Prostate gland (tissue), 2 donors: ENCODE measurements around the gene SSH2.

Source experiments
- POLR2AphosphoS5 ChIP-seq: sonication (generic); formaldehyde crosslinking; IDR thresholded peaks from one replicate; pipeline ENCODE4 v1.6.1; 2017; ENCODE audit warnings: antibody characterized with exemption
- TF ChIP-seq, protein P1 (sequence below), 4 experiments: fragments of 200-600 bp in 2 of 4; fragments of 450-650 bp in 2 of 4; sonication (generic) in 2 of 4; IDR thresholded peaks; 1 replicate in 3 of 4; 2 replicates in 1 of 4; pipeline ENCODE4 v1.5.1; 2016 to 2019; ENCODE audit warnings: antibody characterized with exemption in 4 of 4, mild to moderate bottlenecking in 2 of 4, moderate library complexity in 2 of 4

- no peak for TF ChIP-seq POLR2AphosphoS5
- TF ChIP-seq, protein P1, sequence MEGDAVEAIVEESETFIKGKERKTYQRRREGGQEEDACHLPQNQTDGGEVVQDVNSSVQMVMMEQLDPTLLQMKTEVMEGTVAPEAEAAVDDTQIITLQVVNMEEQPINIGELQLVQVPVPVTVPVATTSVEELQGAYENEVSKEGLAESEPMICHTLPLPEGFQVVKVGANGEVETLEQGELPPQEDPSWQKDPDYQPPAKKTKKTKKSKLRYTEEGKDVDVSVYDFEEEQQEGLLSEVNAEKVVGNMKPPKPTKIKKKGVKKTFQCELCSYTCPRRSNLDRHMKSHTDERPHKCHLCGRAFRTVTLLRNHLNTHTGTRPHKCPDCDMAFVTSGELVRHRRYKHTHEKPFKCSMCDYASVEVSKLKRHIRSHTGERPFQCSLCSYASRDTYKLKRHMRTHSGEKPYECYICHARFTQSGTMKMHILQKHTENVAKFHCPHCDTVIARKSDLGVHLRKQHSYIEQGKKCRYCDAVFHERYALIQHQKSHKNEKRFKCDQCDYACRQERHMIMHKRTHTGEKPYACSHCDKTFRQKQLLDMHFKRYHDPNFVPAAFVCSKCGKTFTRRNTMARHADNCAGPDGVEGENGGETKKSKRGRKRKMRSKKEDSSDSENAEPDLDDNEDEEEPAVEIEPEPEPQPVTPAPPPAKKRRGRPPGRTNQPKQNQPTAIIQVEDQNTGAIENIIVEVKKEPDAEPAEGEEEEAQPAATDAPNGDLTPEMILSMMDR (IDR thresholded peaks at IDR 0.05), result no peak
Observed at GRCh38 chr17:29906969-29907368, 23.1 kb downstream of the SSH2 start.
